Skeletal muscle satellite cell (primary cell): Measurements from ENCODE around the gene CUX1.
A peak's percentile ranks its signal among the peaks of the same experiment; 100 is the strongest.
"Not testable (repeated sequence)": the region's sequence is repeated elsewhere in the genome, so short reads cannot be mapped to it uniquely, and the experiment has no call there.

Experiments used
- H3K27me3 ChIP-seq: 2 replicates; pipeline ENCODE4 v1.7.0; 2013; ENCODE audit warnings: low read length; ENCODE audit not compliant: control insufficient read depth, insufficient read depth
- H3K36me3 ChIP-seq: 2 replicates; pipeline ENCODE4 v1.7.0; 2013; ENCODE audit warnings: mild to moderate bottlenecking, control low read depth, low read length; ENCODE audit not compliant: insufficient read depth
- H3K4me1 ChIP-seq: 2 replicates; pipeline ENCODE4 v1.7.0; 2013; ENCODE audit warnings: low read length; ENCODE audit not compliant: control insufficient read depth, insufficient read depth
- H3K4me2 ChIP-seq: 2 replicates; pipeline ENCODE4 v1.7.0; 2013; ENCODE audit warnings: mild to moderate bottlenecking, low read length
- H3K4me3 ChIP-seq: 2 replicates; pipeline ENCODE4 v1.7.0; 2013; ENCODE audit warnings: low read length
- H3K9ac ChIP-seq: 2 replicates; pipeline ENCODE4 v1.7.0; 2013; ENCODE audit warnings: mild to moderate bottlenecking, low read depth, low read length, moderate library complexity
- H3K9me3 ChIP-seq: replicated peaks from 2 replicates; pipeline ENCODE4 v1.7.0; 2013; ENCODE audit warnings: mild to moderate bottlenecking, control low read depth, low read length

The CUX1 gene

GRCh38 chr7:101848208-101848951 lies 31.0 kb downstream of the CUX1 start:
- Histone ChIP-seq H3K9me3 (peaks cover 3% of the 10 kb centered on the region), H3K4me1 (no peaks in the 10 kb centered on the region), H3K27me3 (no peaks in the 10 kb centered on the region), H3K4me3 (no peak overlapping the region), H3K4me2 (peak overlapping the region; percentile 35), H3K36me3 (no peaks in the 10 kb centered on the region), H3K9ac (no peak overlapping the region)

DNA sequence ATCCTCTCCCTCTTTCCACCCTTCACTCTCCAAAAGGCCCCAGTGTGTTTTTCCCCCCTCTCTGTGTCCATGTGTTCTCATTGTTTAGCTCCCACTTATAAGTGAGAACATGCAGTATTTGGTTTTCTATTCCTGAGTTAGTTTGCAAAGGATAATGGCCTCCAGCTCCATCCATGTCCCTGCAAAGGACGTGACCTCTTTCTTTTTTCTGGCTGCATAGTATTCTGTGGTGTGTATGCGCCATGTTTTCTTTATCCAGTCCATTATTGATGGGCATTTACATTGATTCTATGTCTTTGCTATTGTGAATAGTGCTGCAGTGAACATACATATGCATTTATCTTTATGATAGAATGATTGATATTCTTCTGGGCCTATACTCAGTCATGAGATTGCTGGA lies 31.9 kb downstream of the CUX1 start:
- not testable (repeated sequence) for H3K4me2 ChIP-seq, H3K9me3 ChIP-seq, H3K36me3 ChIP-seq, H3K4me1 ChIP-seq, H3K27me3 ChIP-seq, H3K9ac ChIP-seq, H3K4me3 ChIP-seq

GRCh38 chr7:101852364-101852763 lies 34.9 kb downstream of the CUX1 start:
- H3K9ac ChIP-seq, H3K4me2 ChIP-seq, H3K27me3 ChIP-seq, H3K4me3 ChIP-seq, H3K9me3 ChIP-seq, H3K36me3 ChIP-seq: not testable (repeated sequence)
- H3K4me1 ChIP-seq = peaks cover 17% of the 10 kb centered on the region

- Histone ChIP-seq H3K4me2 (no peak overlapping the region), H3K36me3 (no peaks in the 10 kb centered on the region), H3K9me3 (no peaks in the 10 kb centered on the region), H3K9ac (no peak overlapping the region), H3K27me3 (no peaks in the 10 kb centered on the region), H3K4me1 (peaks cover 21% of the 10 kb centered on the region), H3K4me3 (no peak overlapping the region)
Observed at GRCh38 chr7:101853684-101854083, 36.3 kb downstream of the CUX1 start.

DNA sequence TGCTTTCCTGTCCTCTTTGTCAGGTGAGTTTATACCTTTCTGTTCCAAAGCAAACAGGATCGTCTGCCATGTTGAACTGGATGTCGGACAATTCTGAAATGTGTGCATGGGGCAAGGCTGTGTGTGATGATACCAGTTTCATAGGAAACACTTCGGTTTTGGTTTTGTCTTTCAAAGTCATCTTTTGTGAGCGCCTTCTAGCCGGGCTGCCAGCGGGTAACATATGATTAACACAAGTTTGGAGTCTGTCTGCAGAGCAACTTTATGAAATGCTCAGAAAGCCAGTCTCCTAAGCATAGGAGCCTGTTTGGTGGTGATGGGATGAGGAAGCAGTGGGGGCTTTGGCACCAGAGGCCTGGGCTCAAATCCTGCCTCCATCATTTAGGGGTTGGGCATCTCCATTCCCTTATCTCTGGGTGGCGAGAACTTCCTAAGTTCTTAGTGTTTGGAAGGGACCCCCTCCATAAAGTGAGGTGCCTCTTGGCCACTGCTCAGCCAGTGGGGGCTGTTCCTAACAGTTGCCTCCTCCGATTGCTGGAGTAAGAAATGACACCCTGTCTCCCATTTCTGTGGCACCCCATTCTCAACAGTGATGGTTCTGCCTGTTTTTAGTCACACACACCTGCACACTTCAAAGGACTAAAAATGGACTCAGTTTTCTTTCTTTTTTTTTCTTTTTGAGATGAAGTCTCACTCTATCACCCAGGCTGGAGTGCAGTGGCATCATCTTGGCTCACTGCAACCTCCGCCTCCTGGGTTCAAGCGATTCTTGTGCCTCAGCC lies 36.8 kb downstream of the CUX1 start:
- Histone ChIP-seq H3K36me3 (no peaks in the 10 kb centered on the region), H3K9ac (no peak overlapping the region), H3K4me2 (no peak overlapping the region), H3K9me3 (no peaks in the 10 kb centered on the region), H3K4me1 (peaks cover 22% of the 10 kb centered on the region), H3K4me3 (no peak overlapping the region), H3K27me3 (no peaks in the 10 kb centered on the region)

DNA sequence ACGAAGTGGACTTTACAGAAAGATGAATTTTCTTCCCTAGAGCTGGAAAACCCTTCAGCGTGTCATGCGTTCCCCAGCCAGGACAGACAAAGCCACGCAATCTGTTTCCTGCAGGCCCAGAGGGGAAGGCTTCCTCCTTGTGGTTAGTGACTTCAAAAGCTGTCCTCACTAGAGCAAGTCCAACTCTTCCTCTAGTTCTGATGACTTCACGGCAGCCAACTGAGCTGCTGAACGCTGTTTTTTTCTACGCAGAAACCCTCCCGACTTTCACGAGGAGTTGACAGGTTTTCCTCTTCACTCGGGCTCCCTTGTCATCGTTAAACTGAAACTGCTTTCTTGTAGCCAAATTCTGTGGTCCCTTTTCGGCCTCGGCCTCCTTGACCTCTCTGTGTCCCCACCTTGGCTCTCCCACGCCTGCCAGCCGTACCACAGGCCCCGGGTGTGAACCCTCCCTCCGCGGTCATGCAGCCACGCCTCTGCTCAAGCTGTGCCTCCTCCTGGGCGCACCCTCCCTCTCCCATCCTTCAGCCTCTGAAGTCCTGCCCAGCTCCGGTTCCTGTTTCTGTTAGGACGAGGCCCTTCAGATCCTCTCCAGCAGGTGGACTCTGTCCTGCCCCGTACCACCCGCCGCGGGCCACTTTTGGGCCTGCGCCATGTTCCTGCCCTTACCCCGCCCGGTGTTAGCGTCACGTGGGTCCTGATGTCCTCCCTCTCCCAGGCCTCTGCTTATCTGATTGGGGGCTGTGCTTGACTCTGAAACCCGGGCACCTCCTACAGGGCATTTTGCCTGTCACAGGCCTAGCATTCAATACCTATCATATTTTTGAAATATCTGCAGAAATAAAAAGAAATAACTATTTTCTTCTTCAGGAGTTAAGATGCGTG lies 39.3 kb downstream of the CUX1 start:
- no peaks in the 10 kb centered on the region for H3K9me3 ChIP-seq
- peak overlapping the region; percentile 68 for H3K4me3 ChIP-seq
- H3K36me3 ChIP-seq = no peaks in the 10 kb centered on the region
- peak overlapping the region; percentile 78 for H3K9ac ChIP-seq
- peak overlapping the region; percentile 86 for H3K4me2 ChIP-seq
- no peaks in the 10 kb centered on the region for H3K27me3 ChIP-seq
- peaks cover 27% of the 10 kb centered on the region for H3K4me1 ChIP-seq

DNA sequence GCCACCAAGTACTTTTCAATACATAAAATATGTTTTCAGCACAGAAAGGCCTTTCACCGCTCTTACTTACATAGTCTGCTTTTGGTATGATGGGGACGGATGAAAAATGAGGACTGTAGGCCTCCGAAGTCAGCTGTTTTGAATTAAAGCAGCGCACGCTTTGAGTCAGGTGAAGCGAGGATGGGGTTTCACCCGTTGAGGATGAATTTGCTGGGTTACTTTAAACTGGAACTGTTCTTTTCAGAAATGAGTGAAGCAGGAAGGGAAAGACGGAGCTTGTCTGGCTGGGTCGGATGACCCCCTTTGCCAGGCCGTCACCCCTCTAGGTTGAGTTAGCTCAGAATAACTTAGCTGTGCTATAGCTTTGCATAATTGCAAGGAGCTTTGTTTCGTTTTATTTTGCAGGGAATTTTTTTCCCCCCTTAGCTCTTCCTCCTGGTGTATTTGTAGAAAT lies 40.0 kb downstream of the CUX1 start:
- no peaks in the 10 kb centered on the region for H3K27me3 ChIP-seq
- H3K36me3 ChIP-seq = no peaks in the 10 kb centered on the region
- peak overlapping the region; percentile 78 for H3K9ac ChIP-seq
- H3K4me1 ChIP-seq = peaks cover 30% of the 10 kb centered on the region
- H3K9me3 ChIP-seq = no peaks in the 10 kb centered on the region
- peak overlapping the region; percentile 68 for H3K4me3 ChIP-seq
- H3K4me2 ChIP-seq = peak overlapping the region; percentile 86

GRCh38 chr7:101858437-101859385 lies 41.3 kb downstream of the CUX1 start:
- Histone ChIP-seq H3K27me3 (no peaks in the 10 kb centered on the region), H3K9me3 (no peaks in the 10 kb centered on the region), H3K36me3 (no peaks in the 10 kb centered on the region), H3K4me2 (no peak overlapping the region), H3K4me3 (no peak overlapping the region), H3K9ac (no peak overlapping the region), H3K4me1 (peaks cover 34% of the 10 kb centered on the region)

- no peak overlapping the region for H3K4me3 ChIP-seq
Observed at GRCh38 chr7:101859411-101860106, 42.1 kb downstream of the CUX1 start.

More at GRCh38 chr7:101859411-101860106, 42.1 kb downstream of the CUX1 start:
- no peak overlapping the region for H3K9ac ChIP-seq
- H3K9me3 ChIP-seq = no peaks in the 10 kb centered on the region
- H3K36me3 ChIP-seq = no peaks in the 10 kb centered on the region
- H3K27me3 ChIP-seq = no peaks in the 10 kb centered on the region
- peaks cover 34% of the 10 kb centered on the region for H3K4me1 ChIP-seq
- no peak overlapping the region for H3K4me2 ChIP-seq
